HG03442 (cell line): ENCODE results near the gene MTR.
"Not testable (repeated sequence)": the region's sequence is repeated elsewhere in the genome, so short reads cannot be mapped to it uniquely, and the experiment has no call there.

Source experiments
- ATAC-seq: cut with Tn5 transposase; IDR thresholded peaks from one replicate; pipeline ENCODE4 v1.9.1; 2021; ENCODE audit warnings: mild to moderate bottlenecking, moderate library complexity; ENCODE audit not compliant: unreplicated experiment

MTR gene

GRCh38 chr1:236830116-236830515, 35.0 kb downstream of the MTR start:
- no peak for ATAC-seq

GRCh38 chr1:236830560-236830959, 35.5 kb downstream of the MTR start:
- ATAC-seq, result no peak

DNA sequence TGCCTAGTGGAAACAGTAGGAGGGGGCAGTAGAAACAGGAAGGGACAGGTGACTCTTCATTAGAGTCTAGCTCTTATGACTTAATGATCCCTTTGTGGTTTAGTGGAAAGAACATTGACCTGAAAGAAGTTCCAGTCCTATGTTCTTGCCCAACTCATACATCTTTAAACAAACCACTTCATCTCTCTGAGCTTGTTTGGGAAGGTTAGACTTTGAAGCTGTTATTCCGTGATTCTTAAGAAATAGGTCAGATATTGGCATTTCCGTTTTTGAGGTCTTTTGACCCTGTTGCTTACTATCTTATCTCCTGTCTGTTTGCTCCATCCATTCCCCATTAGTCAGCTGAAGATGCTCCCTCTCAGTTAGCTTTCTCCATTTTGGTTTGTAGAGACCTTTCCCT, 38.5 kb downstream of the MTR start:
- no peak for ATAC-seq

DNA sequence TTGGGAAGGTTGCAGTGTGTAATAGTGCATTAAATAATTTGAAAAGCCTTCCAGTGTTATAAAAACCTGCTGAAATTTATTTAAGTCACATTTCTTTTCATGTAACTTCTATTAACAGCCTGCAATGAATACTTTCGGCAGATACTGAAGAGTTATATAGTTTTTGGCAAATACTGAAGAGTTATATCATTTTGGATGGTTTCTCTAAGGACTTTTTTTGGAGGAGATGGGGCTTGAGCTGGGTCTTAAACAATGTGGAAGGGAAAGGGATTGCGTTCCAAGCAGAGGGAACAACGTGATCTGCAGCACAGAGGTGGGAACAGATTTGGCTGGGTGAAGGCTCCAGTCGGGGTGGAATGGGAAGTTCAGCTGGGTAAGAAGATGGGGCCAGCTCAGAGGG, 39.8 kb downstream of the MTR start:
- ATAC-seq, result no peak

GRCh38 chr1:236835491-236835890, 40.4 kb downstream of the MTR start:
- ATAC-seq, result no peak

GRCh38 chr1:236836157-236836556, 41.1 kb downstream of the MTR start:
- ATAC-seq, result peak; percentile 54

DNA sequence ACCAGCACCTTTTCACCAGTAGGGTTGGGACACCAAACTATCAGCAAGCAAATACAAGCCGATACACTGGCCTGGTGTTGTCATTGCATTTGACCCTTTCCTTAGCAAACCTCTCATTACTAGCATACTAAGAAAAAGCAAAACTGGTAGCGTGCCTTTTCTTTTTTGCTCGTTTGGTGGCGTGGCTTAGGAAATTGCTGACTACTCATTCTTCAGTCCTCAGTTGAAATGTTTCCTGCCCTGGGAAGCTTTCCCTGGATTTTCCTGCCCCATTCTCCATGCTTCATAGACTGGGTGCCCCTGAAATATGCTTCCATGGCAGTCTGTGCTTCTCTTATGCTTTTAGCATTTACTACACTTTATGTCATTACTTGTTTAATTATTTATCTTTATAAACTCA, 42.0 kb downstream of the MTR start:
- no peak for ATAC-seq

- no peak for ATAC-seq
Measured at GRCh38 chr1:236837897-236838296, 42.8 kb downstream of the MTR start.

- no peak for ATAC-seq
Measured at GRCh38 chr1:236841341-236841740, 46.2 kb downstream of the MTR start.

DNA sequence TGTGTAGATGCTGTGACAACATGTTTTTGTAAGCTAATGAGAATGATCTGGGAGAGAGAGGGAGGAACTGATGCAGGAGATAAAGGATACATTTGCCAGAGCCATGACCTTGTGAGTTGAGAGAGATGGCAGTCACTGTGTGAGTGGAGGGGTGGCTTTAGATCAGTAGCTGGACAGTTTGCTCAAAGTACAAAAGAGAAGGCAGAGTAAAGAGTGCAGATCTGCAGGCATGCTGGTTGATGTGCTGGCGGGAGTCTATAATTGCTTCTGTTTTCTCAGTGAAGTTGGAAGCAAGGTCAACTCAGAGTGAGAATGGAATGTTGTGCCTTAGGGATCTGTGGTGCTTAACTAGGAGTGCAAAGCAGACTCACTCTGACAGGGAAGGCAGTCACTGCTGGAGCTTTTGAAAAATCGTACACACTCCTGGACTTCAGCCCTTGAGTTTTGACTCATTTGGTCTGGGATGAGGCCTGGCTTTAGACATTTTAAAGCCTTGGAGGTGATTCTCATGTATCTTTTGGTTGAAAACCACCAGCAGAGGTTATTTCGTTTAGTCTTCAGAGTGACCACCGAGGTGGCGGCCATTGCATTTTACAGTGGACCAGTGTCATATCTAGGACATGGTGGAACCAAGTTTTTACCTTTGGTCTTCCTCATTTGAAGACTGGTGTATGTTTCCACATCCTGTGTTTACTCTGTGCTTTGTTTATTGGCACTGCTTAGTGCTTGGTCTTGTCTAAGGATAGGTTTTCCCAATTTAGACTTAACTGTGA, 49.6 kb downstream of the MTR start:
- no peak for ATAC-seq

GRCh38 chr1:236845830-236846229, 50.7 kb downstream of the MTR start:
- no peak for ATAC-seq

DNA sequence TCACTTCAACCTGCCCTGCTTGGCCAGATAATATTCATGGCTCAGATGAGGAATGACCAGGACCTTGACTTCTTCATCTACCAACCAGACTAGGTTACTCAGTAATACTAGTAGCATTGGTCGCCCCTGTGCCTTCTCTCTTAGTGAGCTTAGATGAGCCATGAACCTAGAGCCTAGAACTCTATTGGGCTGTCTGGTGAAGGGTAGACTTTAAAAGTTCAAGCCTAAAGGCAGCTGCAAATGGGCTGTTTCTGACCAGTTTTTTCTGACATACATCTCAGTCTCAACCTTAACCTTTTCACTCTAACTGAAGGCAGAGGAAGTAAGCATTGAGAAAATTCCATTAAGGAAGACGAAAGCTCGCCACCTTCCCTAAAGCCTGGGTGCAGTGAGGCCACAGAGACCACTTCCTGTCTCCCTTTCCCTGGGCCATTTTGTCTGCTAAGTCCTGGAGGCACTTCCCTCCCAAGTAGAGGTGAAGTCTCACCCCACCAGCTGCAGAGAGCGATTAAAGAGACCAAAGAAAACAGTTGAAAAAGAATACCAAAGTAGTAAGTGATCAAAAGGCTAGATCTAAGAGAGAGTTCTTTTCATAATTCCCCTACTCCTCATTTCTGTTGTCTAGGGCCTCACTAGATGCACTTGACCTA, 53.3 kb downstream of the MTR start:
- ATAC-seq, result no peak

DNA sequence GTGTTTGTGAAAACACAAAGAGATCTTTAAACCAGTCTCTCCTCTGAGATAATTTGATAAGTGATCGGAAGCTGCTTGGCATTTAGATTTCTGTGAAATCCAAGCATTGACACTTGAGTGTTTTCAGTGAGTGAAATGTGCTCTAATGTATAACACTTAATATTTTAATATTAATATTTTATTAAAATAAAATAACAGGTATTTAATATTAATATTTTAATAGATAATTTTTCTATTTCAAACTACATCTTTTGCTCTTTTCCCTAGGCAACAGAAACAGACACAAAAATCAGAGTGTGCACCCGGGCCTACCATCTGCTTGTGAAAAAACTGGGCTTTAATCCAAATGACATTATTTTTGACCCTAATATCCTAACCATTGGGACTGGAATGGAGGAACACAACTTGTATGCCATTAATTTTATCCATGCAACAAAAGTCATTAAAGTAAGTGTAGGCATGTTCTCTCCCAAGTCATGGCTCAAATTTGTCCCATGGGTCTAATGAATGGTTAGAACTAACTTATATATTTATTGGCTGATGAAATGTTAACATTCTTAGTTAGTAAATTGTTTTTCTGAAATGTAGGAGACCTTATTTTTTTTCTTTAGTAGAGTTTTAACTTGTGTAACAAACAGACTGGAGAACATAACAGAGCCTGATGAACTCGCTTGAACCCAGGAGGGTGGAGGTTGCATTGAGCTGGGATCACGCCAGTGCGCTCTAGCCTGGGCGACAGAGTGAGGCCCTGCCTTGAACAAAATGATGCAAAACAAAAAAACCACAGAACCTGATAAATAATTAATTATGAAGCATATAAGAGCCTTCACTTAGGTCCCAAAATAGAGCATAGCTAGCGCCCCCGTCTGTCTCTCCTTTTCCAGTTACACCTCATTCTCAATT, 55.2 kb downstream of the MTR start:
- ATAC-seq, result no peak

- no peak for ATAC-seq
Measured at GRCh38 chr1:236851871-236852270, 56.8 kb downstream of the MTR start.

DNA sequence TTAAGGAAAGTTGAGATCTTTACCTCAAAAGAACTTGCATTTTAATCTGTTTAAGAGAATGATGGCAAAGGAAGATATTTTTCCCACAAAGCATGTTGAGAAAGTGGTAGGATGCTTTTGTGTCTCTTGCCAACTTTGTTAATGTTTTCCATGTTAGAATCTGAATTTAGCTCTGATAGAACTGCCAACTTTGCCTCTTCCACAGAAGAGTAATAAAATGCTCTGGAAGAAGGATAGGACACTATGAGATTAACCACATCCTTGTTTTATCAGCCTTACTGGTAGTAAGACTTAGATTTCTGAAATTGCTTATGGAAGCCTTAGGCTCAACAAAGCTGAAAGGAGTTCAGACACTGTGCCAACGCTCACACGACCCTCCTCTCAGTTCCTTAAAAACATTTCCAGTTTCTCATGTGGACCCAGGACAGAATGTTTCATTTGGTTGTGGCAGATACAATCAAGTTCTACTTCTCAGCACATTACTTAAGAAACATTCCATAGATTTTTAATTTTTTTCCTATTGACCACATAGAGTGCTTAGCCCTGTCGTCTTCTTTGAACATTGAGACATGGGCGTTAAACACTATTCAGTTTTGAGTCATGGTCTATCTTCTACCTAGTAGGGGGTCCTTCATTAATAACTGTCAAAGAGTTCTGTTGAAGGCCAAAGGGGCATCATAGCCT, 59.0 kb downstream of the MTR start:
- ATAC-seq, result no peak

DNA sequence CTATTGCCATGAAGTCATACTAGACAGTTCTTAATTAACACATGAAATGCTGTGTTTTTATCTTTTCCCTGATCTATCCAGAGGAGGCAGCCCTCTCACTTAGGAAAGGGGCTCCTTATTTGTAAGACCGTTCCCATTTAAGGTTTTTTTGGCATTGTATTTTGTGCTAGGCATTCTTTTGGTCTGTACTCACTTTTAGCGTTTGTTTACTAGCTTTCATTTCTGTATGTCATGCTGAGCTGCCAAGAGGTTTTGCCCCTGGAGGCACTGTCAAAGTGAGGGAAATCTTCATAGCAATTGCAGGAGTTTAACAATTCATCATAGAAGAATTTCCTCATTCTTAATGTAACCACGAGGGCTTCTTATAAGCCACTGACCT, 59.5 kb downstream of the MTR start:
- ATAC-seq, result no peak

DNA sequence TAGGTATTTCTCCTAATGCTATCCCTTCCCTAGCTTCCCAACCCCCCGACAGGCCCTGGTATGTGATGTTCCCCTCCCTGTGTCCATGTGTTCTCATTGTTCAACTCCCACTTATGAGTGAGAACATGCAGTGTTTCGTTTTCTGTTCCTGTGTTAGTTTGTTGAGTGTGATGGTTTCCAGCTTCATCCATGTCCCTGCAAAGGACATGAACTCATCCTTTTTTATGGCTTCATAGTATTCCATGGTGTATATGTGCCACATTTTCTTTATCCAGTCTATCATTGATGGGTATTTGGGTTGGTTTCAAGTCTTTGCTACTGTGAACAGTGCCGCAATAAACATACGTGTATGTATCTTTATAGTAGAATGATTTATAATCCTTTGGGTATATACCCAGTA, 61.6 kb downstream of the MTR start:
- not testable (repeated sequence) for ATAC-seq

DNA sequence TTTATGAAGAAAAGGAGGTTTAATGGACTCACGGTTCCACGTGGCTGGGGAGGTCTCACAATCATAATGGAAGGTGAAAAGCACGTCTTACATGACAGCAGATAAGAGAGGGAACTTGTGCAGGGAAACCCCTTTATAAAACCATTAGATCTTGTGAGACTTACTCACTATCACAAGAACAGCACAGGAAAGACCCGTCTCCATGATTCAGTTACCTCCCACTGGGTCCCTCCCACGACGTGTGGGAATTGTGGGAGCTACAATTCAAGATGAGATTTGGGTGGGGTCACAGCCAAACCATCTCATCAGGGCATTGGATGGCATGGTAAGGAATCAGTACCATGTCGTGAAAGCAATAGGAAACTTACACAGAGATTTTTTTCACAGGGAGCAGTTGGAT, 63.1 kb downstream of the MTR start:
- no peak for ATAC-seq

DNA sequence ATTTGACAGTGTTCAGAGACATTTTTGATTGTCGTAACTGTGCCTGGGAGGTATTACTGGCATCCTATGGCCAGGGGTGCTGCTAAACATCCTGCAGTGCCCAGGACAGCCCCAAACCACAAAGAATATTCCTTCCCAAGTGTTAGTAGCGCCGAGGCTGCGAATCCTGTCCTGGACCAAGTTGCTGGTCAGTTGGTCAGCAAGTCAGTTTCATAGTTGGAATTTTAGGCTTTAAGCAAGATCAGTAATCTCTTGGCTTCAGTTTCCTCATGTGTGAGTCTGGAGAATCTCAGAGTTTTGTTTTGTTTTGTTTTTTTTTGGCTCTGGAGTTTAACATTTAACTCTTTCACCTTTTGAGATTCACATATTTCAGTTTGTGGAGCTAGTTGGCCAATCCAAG, 65.0 kb downstream of the MTR start:
- no peak for ATAC-seq

DNA sequence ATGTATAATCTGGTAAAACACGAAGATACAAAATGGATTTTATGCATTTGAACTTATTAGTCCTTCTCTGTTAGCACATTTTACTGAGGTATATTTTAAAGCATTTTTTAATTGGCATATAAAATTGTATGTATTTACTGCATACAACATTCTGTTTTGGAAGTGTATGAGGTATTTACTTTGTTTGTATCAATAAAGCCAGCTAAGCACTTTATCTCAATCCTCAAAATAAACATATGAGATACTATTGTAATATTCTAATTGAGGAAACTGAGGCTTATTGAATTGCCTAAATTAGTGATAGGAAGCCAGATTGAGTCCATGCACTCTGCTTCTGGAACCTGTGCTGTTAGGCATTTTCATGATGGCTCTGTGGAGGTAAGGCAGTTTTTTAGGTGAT, 65.6 kb downstream of the MTR start:
- ATAC-seq, result no peak

DNA sequence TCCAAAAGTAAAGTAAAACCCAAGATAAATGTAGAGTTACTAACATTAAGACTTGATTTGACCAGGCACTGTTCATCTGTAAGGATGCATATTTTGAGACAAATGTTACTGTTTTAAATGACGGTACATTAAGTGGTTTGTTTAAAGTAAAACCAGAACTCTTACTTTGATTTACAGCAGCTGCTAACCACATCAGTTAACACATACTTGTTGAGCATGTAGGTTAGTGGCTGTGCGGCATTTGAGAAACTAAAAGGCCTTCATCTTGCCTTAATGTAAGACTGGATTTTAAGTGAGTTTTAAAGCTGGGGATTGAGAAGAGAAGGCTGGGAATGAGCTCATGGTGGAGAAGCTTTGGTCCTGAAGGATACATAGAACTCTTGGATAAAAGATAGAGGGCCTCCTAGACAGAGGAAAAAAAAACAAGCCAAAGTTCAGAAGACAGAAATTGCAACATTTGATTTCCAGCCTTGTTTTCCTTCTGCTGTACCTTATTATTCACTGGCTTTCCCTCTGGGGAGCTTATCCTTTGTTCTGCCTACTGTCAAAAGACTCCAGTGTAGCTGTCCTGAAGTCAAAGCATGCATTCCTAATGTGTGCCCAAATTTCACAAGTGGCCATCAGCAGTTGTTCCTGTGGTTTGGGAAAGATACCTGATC, 66.6 kb downstream of the MTR start:
- ATAC-seq, result no peak
